Measurements from ENCODE around the gene MAP3K14.
"Not testable (repeated sequence)": the region's sequence is repeated elsewhere in the genome, so short reads cannot be mapped to it uniquely, and the experiment has no call there.

MAP3K14 gene

DNA sequence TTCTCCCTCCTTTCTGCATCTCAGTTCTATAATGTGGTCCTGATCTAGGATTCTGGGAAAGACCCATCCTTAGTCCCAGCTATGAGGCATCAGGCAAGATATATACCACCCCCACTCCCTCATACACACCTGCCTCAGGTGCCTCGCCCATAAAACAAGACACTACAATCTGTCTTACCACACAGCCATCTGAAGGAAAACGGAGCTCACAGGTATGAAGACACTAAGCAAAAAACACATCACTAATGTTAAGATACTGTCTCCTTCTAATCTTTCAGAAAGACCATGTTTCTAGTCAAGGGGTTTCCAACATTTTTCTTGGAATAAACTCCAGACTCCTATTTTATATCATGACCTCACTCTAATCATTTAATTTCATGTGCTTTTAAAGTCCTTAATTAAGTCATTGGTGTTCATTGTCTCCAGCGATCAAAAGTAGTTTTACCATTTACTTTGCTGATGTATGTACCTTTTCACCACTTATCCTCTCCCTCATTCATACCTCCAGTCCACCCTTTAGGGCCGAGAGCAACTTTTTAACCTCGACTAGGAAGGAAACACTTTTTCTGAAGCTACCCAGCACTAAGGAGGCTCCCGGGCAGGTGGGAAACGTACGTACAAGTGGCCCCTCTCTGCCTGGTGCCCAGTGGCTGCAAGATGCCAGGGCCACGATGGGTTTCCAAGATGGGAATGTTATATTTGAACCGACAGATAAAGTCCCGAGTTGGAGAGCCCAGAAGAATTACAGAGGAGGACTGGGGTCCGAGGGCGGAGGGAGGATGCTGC lies 979 bp downstream of the MAP3K14 start:
- no peak for DNase-seq (ENCODE audit: low read depth)

DNA sequence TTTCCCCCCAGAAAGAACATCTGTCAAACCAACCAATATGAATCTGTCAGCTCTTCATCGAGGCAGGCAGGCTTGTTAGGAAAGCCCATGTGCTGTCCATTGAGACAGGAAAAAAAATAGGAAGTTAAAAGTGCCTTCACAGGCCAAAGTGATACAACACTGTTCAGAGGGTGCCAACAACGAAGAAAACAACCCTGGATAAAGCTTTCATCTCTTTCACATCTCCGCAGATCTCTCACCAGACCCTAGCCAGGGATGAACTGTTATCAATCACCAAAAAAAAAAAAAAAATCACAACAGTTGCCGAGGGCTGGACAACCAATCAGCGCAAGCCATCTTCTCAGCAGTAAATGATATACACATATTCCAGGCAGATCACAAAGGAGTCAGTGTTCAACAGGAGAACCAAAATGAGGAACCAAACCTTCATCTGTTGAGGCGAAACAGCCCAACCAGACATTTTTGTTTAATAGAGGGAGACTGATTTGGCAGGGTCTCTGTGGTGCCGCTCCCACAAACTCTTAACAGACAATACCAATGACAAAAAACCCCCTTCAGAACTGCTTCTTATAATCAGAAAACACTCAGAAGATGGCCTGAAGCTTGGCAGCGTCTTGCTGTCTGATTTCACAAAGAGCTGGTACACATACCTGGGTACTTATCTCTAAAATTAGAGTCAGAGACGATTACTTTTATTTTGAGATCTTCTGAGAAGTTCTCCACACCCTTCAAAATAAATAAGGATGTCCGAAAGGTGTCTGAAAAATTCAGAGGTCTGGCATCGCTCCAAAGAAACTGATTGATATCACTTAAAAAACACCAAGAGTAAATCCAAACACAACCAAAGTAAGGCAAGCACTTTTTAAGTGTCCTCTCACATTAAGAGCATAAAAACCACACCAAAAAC lies 1.8 kb downstream of the MAP3K14 start:
- no peak for DNase-seq (ENCODE audit: low read depth)

DNA sequence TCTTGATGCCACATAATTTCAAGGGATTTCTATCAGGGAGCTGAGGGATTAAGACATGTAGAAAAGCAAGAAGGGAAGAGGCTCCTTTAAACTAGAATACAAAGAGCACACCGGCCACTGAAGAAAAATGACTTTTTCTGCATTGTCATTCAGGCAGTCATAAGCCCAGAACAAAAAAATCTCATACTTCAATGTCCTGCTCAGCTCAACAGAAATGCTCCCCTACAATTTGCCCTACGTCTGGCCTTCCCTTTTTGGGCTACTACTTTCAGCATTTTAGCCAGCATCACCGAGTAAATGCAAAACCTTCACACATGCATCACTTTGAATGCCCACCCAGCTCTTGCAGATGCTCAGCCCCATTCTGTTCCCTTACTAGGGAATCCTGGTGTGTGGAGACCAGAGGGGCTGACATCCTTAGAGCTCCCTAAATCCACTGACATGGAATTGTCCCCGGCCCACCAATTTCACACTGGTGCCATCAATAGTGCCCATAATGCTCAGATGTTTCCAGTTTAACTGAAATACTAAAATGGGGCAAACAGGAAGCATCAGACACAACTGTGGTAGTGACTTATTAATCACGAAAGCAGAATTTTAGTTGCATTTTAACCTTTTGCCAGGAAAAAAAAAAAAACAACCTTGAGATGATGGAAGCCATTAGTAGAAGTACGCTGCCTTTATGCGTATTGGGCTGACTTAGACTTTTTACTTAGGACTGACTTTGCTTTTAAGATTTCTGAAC lies 2.7 kb downstream of the MAP3K14 start:
- no peak for DNase-seq (ENCODE audit: low read depth)

DNA sequence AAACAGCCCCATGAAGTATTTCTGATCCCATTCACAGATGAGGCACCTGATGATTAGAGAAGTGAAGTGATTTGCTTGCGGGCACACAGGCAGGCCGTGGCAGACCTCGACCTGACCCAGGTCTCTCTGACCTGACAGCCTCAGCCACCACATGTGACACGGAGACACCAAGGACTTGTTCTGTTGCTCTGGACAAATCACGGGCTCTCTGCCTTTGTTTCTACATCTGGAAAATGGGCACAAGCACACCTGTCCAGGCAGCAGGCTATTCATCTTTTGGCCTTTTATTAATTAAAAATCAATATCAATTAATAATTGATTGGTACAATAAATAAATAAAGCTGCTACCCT lies 3.4 kb downstream of the MAP3K14 start:
- DNase-seq (ENCODE audit: low read depth), result no peak

DNA sequence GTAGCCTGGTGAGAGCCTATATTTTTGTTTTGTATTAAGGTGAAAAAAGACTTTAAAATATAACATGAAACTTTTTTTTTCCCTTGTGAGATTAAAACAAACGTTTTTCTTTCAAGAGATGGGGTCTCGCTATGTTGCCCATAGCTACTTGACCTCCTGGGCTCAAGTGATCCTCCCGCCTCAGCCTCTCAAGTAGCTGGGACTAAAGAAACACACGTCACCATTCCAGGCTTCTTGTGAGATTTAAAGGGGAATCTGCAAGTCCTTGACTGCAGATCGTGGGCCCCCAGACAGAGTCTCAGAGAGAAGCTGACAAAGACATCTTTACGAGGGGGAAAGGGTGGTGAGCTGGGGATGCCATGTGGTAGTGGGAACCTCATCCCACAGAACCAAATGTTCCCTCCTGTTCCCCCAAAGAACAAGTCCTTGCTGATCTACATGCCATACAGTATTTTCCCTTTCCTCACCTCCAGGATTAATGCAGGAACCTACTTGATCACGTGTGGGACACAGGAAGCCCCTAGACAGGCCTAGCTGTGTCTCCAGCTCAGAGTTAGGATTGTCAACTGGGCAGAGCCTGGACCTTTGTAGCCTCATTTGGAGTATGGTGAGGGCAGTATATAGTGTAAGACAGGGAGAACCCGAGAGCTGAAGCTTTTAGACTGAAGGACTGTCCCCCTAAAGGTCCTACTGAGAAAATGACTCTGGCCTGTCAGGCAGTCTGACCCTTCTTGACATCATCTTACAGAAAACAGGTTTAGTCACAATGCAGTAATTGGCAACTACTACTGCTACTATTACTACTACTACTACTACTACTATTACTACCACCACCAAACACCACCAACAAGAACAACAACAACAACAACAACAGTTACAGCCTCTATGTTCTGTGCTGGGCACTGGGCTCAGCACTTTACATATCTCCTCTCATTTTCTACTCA lies 4.1 kb downstream of the MAP3K14 start:
- DNase-seq (ENCODE audit: low read depth), result no peak

DNA sequence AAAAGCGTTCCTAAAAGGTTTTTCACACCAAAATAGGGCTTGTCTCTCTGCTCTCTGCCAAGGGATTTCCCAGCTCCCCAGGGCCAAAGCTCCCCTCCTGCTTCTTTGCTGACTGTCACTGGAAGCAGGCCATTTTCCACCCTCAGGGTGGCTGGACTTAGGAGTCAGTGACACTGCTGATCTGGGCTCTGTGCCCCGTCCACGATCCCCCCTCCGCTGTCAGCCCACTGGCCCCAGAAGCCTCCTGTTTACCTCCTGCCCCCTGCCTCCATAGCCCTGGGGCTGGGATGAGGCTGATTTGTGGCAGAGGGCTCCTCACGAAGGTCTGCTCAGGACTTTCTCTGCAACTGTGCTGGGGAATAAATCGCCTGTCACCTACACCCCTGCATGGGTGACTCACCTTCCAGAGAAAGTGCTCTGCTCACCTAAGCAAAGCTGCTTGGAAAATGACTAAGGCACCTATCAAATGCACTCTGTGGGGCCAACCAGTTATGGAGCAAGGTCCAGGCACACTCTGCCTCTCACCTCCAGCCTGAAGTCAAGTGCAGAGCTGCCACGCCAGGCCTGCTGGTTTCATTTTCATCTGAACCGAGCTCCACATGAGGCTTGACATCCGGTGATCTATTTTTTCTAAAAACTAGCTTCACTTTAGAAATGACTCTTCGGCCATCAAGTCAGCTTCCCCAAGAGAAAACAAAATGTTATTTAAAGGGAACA lies 4.9 kb downstream of the MAP3K14 start:
- no peak for DNase-seq (ENCODE audit: low read depth)

DNA sequence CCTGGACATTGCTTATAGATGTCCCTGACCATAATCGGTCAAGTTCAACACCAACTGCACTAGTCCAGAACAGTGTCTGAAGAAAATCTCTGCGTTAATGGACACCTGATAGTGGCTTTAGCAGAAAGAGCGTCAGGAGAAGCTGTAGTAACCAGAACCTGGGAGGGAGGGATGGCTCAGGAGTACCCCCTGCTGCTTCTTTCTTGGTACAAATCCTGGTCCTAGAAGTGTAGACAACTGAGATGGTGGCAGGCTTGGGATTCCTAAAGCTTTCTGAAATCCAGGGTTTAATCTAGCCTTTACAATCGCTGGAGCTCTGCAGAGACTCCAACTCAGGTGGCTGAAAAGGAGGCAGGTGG lies 5.4 kb downstream of the MAP3K14 start:
- DNase-seq (ENCODE audit: low read depth), result no peak

DNA sequence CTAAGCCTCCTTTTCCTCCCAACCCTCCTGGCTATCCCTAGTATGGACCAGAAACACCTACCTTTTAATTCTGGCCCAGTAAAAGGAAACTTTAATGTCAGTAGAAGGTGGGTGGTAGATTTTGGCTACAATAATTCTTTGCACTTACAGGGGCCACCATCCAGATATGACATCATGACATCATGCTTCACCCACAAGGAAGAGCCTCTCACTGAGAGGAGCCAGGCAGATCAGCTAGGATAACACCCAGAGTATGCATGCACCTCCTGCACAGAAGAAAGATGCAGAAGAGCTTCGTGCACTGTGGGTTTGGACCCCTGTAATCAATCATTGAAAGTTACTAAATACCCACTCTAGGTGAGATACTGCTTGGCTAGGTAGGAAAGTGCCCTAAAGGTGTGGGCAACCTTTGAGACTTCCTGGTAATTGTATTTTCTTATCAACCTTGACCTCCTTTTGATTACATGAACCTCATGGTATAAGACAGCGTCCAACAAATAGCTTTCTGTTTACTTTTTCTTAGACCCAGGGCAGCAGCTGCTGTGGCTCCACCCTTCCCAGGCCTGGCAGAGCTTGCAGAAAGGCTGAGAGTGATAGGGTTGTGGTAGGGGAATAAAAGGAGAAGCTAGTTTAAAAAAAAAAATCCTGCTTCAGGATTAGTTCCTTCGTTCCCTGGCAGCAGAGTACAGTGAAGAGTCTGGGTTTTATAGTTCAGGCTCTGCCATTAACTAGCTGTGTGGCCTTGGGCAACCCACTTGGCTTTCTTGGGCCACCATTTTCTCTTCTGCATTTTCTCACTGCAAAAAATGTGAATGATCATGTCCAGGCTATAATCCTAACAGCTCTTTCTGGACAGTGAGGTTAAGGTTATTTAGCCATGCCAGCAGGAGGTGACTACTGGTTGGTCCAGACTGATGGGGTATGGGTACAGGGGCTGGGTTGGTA lies 6.2 kb downstream of the MAP3K14 start:
- no peak for DNase-seq (ENCODE audit: low read depth)

DNA sequence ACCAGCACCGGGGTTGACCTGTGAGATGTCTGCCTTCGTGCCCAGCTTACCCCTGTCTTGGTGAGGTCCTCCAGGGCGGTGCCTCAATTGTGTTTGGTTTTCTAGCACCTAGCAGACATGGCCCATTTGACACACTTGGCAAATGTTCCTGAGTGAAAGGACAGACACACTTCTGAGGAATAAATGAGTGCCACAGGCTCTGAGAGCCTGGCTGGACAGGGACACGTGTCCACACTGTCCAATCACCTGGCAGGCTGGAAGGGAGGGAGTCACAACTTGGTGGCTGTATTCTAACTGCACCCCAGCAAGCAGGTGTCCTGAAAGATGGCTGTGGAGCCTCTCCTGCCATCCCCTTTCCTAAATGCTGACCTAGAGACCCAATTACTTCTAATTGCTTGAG lies 7.4 kb downstream of the MAP3K14 start:
- no peak for DNase-seq (ENCODE audit: low read depth)

DNA sequence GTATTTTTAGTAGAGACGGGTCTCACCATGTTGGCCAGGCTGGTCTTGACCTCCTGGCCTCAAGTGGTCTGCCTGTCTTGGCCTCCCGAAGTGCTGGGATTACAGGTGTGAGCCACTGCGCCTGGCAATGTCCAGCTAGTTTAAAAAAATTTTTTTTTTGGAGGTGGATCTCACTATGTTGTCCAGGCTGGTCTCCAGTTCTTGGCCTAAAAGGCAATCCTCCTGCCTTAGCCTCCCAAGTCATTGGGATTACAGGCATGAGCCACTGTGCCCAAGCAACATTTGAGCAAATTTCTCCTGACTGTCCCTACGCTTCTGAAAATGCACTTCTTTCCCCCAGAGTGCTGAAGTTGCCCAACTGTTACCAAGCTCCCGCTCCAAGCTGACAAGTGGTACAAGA lies 8.0 kb downstream of the MAP3K14 start:
- no peak for DNase-seq (ENCODE audit: low read depth)

DNA sequence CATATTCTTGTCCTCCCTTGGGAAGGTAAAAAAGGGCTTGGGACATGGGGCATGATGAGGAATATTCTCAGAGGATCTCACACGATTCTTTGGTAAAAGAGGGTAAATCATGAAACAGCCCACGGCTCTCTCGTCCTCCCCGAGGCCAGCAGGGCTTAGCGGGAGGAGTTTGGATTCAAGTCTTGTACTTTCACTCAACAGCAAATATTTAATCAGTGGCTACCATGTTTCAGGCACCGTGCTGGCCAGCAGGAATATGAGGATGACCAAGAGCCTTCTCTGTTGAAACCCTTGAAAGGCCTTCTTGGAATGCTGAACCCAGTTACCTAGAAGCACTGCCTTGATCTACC lies 8.8 kb downstream of the MAP3K14 start:
- DNase-seq (ENCODE audit: low read depth), result no peak

DNA sequence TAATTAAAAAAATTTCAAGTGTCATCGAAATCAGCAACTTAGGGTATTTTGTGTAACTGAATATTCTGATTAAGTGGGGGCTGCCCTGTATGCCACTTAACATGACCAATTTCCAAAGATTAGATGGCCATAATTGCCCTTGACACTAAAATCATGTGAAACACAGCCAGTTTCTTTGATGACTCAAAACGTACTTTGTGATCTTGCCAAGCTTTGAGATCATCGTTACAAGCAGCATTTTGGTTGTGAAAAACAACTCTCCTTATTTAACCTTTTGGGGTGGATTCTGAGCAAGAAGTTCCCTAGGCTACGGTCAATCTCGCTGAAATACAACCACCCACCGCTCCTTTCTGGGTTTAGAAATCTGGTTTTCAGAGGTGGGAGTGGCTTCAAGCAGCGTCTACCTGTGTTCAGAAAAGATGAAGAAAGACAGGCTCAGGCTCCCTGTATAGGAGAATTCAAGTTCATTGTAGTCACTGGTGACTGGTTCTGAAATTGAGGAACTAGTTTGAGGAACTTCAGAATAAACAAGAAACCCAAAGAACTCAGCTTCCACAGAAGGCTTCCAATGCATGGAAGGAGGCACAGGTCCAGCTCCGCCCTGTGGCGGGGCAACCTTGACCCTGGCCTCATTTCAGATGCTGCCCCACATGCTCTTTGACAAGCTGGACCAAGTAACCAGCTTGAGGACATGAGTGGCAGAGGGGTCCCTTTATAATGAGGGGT lies 9.4 kb downstream of the MAP3K14 start:
- no peak for DNase-seq (ENCODE audit: low read depth)

DNA sequence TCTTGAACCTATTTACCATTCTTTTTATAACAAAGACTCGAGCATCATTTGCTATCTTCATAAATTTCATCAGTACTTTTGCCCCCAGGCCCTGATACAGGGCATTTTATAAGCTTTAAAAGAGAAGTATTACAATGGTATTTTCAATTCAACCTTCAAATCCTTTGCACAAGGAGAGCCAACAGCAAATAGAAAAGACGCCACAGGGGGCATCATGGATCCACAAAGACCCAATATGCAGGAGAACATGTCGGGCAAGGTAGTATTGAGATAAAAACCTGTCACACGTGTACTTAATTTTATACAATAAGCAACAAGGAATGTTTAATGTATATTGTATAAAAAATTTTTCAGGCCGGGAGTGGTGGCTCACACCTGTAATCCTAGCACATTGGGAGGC lies 10.2 kb downstream of the MAP3K14 start:
- DNase-seq (ENCODE audit: low read depth), result no peak

DNA sequence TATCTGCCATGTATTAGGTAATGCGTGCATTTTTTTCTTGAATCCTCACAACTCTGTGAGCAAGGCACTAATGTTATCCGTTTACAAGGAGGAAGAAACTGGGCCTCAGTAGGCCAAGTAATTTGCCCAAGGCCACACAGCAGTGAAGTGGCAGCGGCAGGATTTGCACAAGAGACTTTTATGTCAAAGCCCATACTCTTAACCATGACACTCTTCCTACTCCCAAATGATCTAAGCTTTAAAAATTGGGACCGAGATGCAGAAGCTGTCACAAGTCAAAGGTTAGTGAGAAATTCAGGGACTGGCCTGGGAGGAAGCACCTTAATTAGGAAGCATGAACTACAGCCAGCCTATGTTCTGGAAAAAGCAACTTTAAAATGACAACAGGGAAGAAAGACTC lies 10.7 kb downstream of the MAP3K14 start:
- DNase-seq (ENCODE audit: low read depth), result no peak

DNA sequence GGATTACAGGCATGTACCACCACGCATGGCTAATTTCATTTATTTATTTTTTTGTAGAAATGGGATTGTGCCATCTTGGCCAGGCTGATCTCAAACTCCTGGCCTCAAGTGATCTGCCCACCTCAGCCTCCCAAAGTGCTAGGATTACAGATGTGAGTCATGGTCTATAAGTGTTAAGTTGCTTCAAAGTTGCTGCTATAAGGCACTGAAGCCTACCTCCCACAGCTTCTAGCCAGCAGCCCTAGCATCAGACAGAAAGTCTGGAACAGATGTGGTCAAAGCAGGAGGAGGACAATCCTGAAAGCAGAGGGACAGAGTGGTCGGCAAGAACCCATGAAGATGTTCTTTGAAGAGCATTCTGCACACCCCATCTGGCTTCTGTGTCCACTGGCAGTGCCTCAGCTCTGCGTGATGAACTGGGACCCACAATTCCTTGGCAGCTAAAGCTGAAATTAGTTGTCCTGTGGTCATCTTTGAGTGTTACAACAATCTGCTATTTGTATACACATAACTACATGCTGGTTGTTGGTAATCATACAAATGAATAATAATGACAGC lies 11.2 kb downstream of the MAP3K14 start:
- DNase-seq (ENCODE audit: low read depth), result no peak

DNA sequence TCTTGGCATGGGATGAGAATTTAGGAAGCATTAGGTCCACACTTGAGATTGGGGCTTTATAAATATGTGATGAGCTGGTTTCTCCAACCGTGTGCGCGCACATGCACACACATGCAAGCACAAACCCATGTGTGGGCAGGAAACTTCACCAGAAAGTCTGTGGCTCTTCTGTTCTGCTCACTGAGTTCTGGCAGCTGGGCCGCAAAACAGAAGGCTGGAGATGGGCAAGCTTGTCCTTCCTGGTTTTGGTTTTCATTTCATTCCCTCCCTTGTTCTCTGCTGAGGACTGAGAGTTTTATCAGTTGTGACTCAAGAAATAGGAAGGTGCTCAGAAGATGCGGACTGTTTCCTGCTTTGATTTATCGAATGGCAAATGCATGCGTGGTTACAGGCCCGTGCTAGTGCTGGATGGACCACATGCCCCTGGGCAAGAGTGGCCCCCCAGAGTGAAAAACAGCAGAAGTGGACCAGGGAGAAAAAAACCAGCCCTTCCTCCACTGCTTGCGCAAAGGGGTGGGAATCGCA lies 14.1 kb downstream of the MAP3K14 start:
- no peak for DNase-seq (ENCODE audit: low read depth)

DNA sequence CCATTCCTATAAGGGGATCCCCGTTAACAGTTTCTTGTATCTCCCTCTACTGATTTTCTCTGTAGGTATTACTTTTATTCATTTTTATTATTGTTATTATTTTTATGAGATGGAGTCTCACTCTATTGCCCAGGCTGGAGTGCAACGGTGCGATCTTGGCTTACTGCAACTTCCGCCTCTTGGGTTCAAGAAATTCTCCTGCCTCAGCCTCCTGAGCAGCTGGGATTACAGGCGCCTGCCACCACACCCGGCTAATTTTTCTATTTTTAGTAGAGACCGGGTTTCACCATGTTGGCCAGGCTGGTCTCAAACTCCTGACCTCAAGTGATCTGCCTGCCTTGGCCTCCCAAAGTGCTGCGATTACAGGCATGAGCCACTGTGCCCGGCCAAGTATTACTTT lies 14.6 kb downstream of the MAP3K14 start:
- DNase-seq (ENCODE audit: low read depth), result not testable (repeated sequence)

DNA sequence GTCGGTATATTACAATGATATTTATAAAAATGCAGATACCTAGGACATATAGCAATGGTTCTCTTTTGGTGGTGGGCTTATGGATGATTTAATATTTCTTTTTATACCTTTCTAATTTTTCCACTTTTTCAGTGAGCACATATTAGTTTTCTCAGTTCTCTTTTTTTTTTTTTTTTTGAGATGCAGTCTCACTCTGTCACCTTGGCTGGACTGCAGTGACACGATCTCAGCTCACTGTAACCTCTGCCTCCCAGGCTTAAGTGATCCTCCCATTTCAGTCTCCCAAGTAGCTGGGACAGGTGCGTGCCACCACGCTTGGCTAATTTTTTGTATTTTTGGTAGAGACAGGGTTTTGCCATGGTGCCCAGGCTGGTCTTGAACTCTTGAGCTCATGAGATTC lies 15.1 kb downstream of the MAP3K14 start:
- DNase-seq (ENCODE audit: low read depth), result no peak

Measured in HS-27A (cell line).